IMR-90 (cell line): Measurements from ENCODE around the gene LARP1B. TPM values are rescaled to one million over a fixed set of nuclear protein-coding genes. Genes with fewer than 3 reads are reported as not detected.

ENCODE experiments used
- ATAC-seq: fragments of 200-7000 bp; cut with Tn5 transposase; 2 replicates; pipeline ENCODE4 v1.9.1; 2020; ENCODE audit warnings: low read depth, mild to moderate bottlenecking, moderate library complexity
- BruUV-seq: library from RNA; stranded (reverse); fragments of 400-500 nt; replicated peaks from 2 replicates; lab custom pipeline; 2021; lab: Mats Ljungman, UMichigan
- CTCF ChIA-PET: fragments of 300-600 bp; formaldehyde crosslinking; extraction: SDS; loops from one replicate; lab custom pipeline; 2021; ENCODE audit warnings: antibody characterized with exemption; lab: Yijun Ruan, JAX
- POLR2A ChIA-PET: fragments of 300-600 bp; sonication (Branson Sonifier 250); formaldehyde crosslinking; loops from one replicate; lab custom pipeline; 2022; ENCODE audit warnings: antibody characterized with exemption; ENCODE audit not compliant: unreplicated experiment; lab: Charles Lee
- DNase-seq: peaks from one replicate; pipeline ENCODE4 v3.0.0; 2013
- H2AFZ ChIP-seq: replicated peaks from 2 replicates; pipeline ENCODE3; 2013; ENCODE audit warnings: low read length, mild to moderate bottlenecking; ENCODE audit not compliant: poor library complexity
- H2AK5ac ChIP-seq: 2 replicates; pipeline ENCODE4 v1.6.1; 2013; ENCODE audit warnings: low read depth, low read length, inconsistent platforms
- H2AK9ac ChIP-seq: replicated peaks from 2 replicates; pipeline ENCODE3; 2013; ENCODE audit warnings: mild to moderate bottlenecking, low read depth, low read length, moderate library complexity; ENCODE audit not compliant: poor library complexity
- H2BK120ac ChIP-seq: 2 replicates; pipeline ENCODE4 v1.6.1; 2013; ENCODE audit warnings: low read depth, low read length, inconsistent platforms
- H2BK15ac ChIP-seq: 3 replicates; pipeline ENCODE4 v1.6.1; 2013; ENCODE audit warnings: low read depth, low read length, inconsistent platforms
- H2BK20ac ChIP-seq: 2 replicates; pipeline ENCODE4 v1.6.1; 2013; ENCODE audit warnings: low read depth, mild to moderate bottlenecking, inconsistent platforms, low read length, moderate library complexity
- H2BK5ac ChIP-seq: 2 replicates; pipeline ENCODE4 v1.6.1; 2013; ENCODE audit warnings: mild to moderate bottlenecking, low read depth, low read length, inconsistent platforms; ENCODE audit not compliant: poor library complexity, severe bottlenecking
- H3K14ac ChIP-seq: replicated peaks from 2 replicates; pipeline ENCODE4 v1.6.1; 2013; ENCODE audit warnings: low read depth, low read length, inconsistent platforms
- H3K18ac ChIP-seq: 2 replicates; pipeline ENCODE4 v1.6.1; 2013; ENCODE audit warnings: low read depth, low read length, control low read depth
- H3K23ac ChIP-seq: 2 replicates; pipeline ENCODE4 v1.6.1; 2013; ENCODE audit warnings: low read depth, low read length, inconsistent platforms
- H3K27ac ChIP-seq: 2 replicates; pipeline ENCODE4 v1.5.1; 2013; ENCODE audit warnings: mild to moderate bottlenecking, control low read depth, low read length; ENCODE audit not compliant: insufficient read depth
- H3K27me3 ChIP-seq: 2 replicates; pipeline ENCODE4 v1.6.1; 2013; ENCODE audit warnings: low read length; ENCODE audit not compliant: control insufficient read depth, insufficient read depth
- H3K36me3 ChIP-seq: 2 replicates; pipeline ENCODE4 v1.6.1; 2013; ENCODE audit warnings: low read length, mixed read lengths; ENCODE audit not compliant: control insufficient read depth, insufficient read depth
- H3K4ac ChIP-seq: 2 replicates; pipeline ENCODE4 v1.6.1; 2013; ENCODE audit warnings: low read depth, low read length, inconsistent platforms
- H3K4me1 ChIP-seq: 2 replicates; pipeline ENCODE4 v1.6.1; 2013; ENCODE audit warnings: low read length, mixed read lengths; ENCODE audit not compliant: control insufficient read depth, insufficient read depth
- H3K4me2 ChIP-seq: 2 replicates; pipeline ENCODE4 v1.6.1; 2013; ENCODE audit warnings: low read depth, mild to moderate bottlenecking, control low read depth, low read length, moderate library complexity
- H3K4me3 ChIP-seq: 2 replicates; pipeline ENCODE4 v1.5.1; 2013; ENCODE audit warnings: low read depth, mild to moderate bottlenecking, control low read depth, low read length, moderate library complexity; ENCODE audit not compliant: insufficient read depth
- H3K56ac ChIP-seq: 2 replicates; pipeline ENCODE4 v1.6.1; 2013; ENCODE audit warnings: low read length, inconsistent platforms; ENCODE audit not compliant: insufficient read depth; ENCODE audit errors: extremely low read depth
- H3K79me1 ChIP-seq, 2 experiments: 2 replicates each; pipeline ENCODE4 v1.6.1; 2013; ENCODE audit warnings: low read length in 2 of 2, inconsistent platforms in 1 of 2, low read depth in 1 of 2
- H3K9ac ChIP-seq: 2 replicates; pipeline ENCODE4 v1.6.1; 2013; ENCODE audit warnings: low read depth, low read length, control low read depth
- H3K9me1 ChIP-seq: 2 replicates; pipeline ENCODE4 v1.6.1; 2013; ENCODE audit warnings: low read length, inconsistent platforms; ENCODE audit not compliant: insufficient read depth
- H3K9me3 ChIP-seq: 2 replicates; pipeline ENCODE4 v1.6.1; 2013; ENCODE audit warnings: low read length; ENCODE audit not compliant: control insufficient read depth, insufficient read depth
- H4K20me1 ChIP-seq: 2 replicates; pipeline ENCODE4 v1.6.1; 2013; ENCODE audit warnings: low read length, inconsistent platforms; ENCODE audit not compliant: insufficient read depth
- H4K5ac ChIP-seq: 2 replicates; pipeline ENCODE4 v1.6.1; 2013; ENCODE audit warnings: mild to moderate bottlenecking, low read depth, low read length, control low read depth
- H4K8ac ChIP-seq, 2 experiments: 2 replicates each; pipeline ENCODE4 v1.6.1; 2013; ENCODE audit warnings: low read depth in 2 of 2, low read length in 2 of 2, control low read depth in 1 of 2, inconsistent platforms in 1 of 2
- H4K91ac ChIP-seq: 2 replicates; pipeline ENCODE4 v1.6.1; 2013; ENCODE audit warnings: low read depth, low read length, inconsistent platforms; ENCODE audit not compliant: insufficient read depth
- BHLHE40 ChIP-seq: fragments of 150-350 bp; IDR thresholded peaks from 2 replicates; pipeline ENCODE4 v1.6.1; 2016; ENCODE audit warnings: mild to moderate bottlenecking, low read depth, low read length
- CEBPB ChIP-seq: IDR thresholded peaks from 2 replicates; pipeline ENCODE4 v1.6.1; 2012; ENCODE audit warnings: low read depth, low read length, improper control_type of control experiment
- CHD1 ChIP-seq: IDR thresholded peaks from 2 replicates; pipeline ENCODE4 v1.6.1; 2012; ENCODE audit warnings: low read depth, low read length, improper control_type of control experiment
- MAFK ChIP-seq: IDR thresholded peaks from 2 replicates; pipeline ENCODE4 v1.6.1; 2012; ENCODE audit warnings: low read depth, low read length, improper control_type of control experiment
- MAZ ChIP-seq: IDR thresholded peaks from 2 replicates; pipeline ENCODE4 v1.6.1; 2012; ENCODE audit warnings: low read depth, mild to moderate bottlenecking, low read length, improper control_type of control experiment, moderate library complexity, borderline replicate concordance
- NFE2L2 ChIP-seq: fragments of 150-350 bp; IDR thresholded peaks from 2 replicates; pipeline ENCODE4 v1.6.1; 2016; ENCODE audit warnings: low read depth, mild to moderate bottlenecking, low read length
- POLR2A ChIP-seq: IDR thresholded peaks from 2 replicates; pipeline ENCODE4 v1.6.1; 2012; ENCODE audit warnings: mild to moderate bottlenecking, low read depth, low read length
- RAD21 ChIP-seq: IDR thresholded peaks from 2 replicates; pipeline ENCODE4 v1.6.1; 2012; ENCODE audit warnings: low read length, improper control_type of control experiment
- RCOR1 ChIP-seq: IDR thresholded peaks from 2 replicates; pipeline ENCODE4 v1.6.1; 2012; ENCODE audit warnings: mild to moderate bottlenecking, low read length, improper control_type of control experiment; ENCODE audit not compliant: insufficient replicate concordance
- RFX5 ChIP-seq: IDR thresholded peaks from 2 replicates; pipeline ENCODE4 v1.8.0; 2012; ENCODE audit warnings: low read depth, mild to moderate bottlenecking, low read length, moderate library complexity
- SMC3 ChIP-seq: fragments of 150-350 bp; IDR thresholded peaks from 2 replicates; pipeline ENCODE4 v1.6.1; 2016; ENCODE audit warnings: low read depth, mild to moderate bottlenecking, antibody characterized with exemption, low read length, moderate library complexity
- USF2 ChIP-seq: fragments of 150-350 bp; IDR thresholded peaks from 2 replicates; pipeline ENCODE4 v1.6.1; 2017; ENCODE audit warnings: mild to moderate bottlenecking, antibody characterized with exemption, low read length, low read depth
- WGBS, 2 experiments: methylation state at CpG; one replicate each; pipeline versions ENCODE4 v1.1.5 to v1.1.7; 2013; ENCODE audit warnings: missing lambda C conversion rate in 2 of 2; ENCODE audit not compliant: insufficient read length in 1 of 2; ENCODE audit errors: extremely low coverage in 2 of 2; 5-methylcytosine and 5-hydroxymethylcytosine counted together
- dilution Hi-C: fragments of 300-500 bp; cut with HindIII; formaldehyde crosslinking; loops from one replicate; pipeline ENCODE4 v1.14.3; 2018; ENCODE audit warnings: low sequenced_read_pairs; ENCODE audit not compliant: unreplicated experiment
- in situ Hi-C: fragments of 300-500 bp; cut with MboI; formaldehyde crosslinking; loops from 3 replicates; pipeline ENCODE4 v1.14.3; 2019; ENCODE audit warnings: low sequenced_read_pairs, inconsistent platforms, mixed read lengths
- intact Hi-C: fragments of 100-400 bp; cut with micrococcal nuclease; formaldehyde crosslinking; loops from 2 replicates; pipeline ENCODE4 v1.10.0; 2022
- polyA plus RNA-seq, 3 experiments: library from polyadenylated mRNA; depleted of rRNA; stranded (reverse); fragments of >200 nt; gene quantifications; 2 replicates each; pipeline ENCODE4 v1.2.3, GENCODE V29; 2012; ENCODE audit warnings: low replicate concordance in 1 of 3
- total RNA-seq: library from RNA; depleted of rRNA; stranded (reverse); fragments of >200 nt; gene quantifications from 2 replicates; pipeline ENCODE4 v1.2.3, GENCODE V29; 2012
- TF ChIP-seq, protein P1 (sequence below): conservative IDR thresholded peaks from 2 replicates; pipeline ENCODE4 v1.5.1; 2012; ENCODE audit warnings: mild to moderate bottlenecking, low read depth, low read length, improper control_type of control experiment

LARP1B gene
- total and polyA plus RNA-seq, 2 of the 4 experiments (the other 2 are of a cell fraction) = 8.8 to 11.1 TPM

- Histone ChIP-seq H4K5ac (peak overlapping the region; percentile 88), H3K79me1 (peaks cover 3 to 6% of the 10 kb centered on the region in 2 experiments; a peak in 2 of 4 replicates), H3K9me3 (no peaks in the 10 kb centered on the region), H3K56ac (peak overlapping the region; percentile 11; the same call in 1 of the 2 replicates), H2BK20ac (peak overlapping the region; percentile 76), H4K8ac (peak overlapping the region; percentile 29 to 73; a peak in 2 of 4 replicates), H2BK5ac (peak overlapping the region; percentile 67), H3K4me1 (peaks cover 5% of the 10 kb centered on the region), H4K91ac (peak overlapping the region; percentile 83), H2AFZ (peak overlapping the region; percentile 69), H4K20me1 (no peaks in the 10 kb centered on the region), H3K9me1 (no peaks in the 10 kb centered on the region), H3K14ac (peak overlapping the region; percentile 34; the same call in 1 of the 2 replicates), H3K36me3 (peaks cover 3% of the 10 kb centered on the region), H2BK120ac (peak overlapping the region; percentile 59), H3K27me3 (no peaks in the 10 kb centered on the region), H2AK9ac (peak overlapping the region; percentile 26), H2BK15ac (peak overlapping the region; percentile 1; the same call in 2 of the 3 replicates), H3K27ac (peak overlapping the region; percentile 9), H2AK5ac (peak overlapping the region; percentile 28), H3K9ac (peak overlapping the region; percentile 26; the same call in 1 of the 2 replicates), H3K4me3 (no peak overlapping the region), H3K18ac (peak overlapping the region; percentile 69), H3K23ac (no peak overlapping the region), H3K4me2 (peak overlapping the region; percentile 61; the same call in 1 of the 2 replicates), H3K4ac (peak overlapping the region; percentile 69)
- CTCF ChIA-PET = interaction anchor here (0.6 to 1.9 kb wide), 6 partner anchors 86 to 694 kb away, joined by 3 to 6 read pairs (median 5); no protein-coding TSS in a partner anchor
- in situ Hi-C loops (loop anchor here (10.0 to 25.0 kb wide), 3 partner anchors 264 to 674 kb away; no protein-coding TSS in a partner anchor), intact Hi-C loops (loop anchor here (1.0 to 10.0 kb wide), 9 partner anchors 96 to 1171 kb away; partner anchors contain the start of genes C4orf33, JADE1, PGRMC2 and SCLT1), dilution Hi-C loops (no loop called here)
- BruUV-seq = no TSS peak
- POLR2A ChIA-PET = interaction anchor here (0.8 kb wide), 1 partner anchor 130 kb away, joined by 3 read pairs; the partner anchor contains the start of gene LARP1B
- TF ChIP-seq NFE2L2 (no peak), MAFK (no peak), BHLHE40 (no peak), RFX5 (no peak), POLR2A (no peak), CHD1 (no peak), SMC3 (peak; percentile 89), CEBPB (no peak), RCOR1 (no peak), RAD21 (peak; percentile 95), USF2 (no peak), MAZ (peak; percentile 24; the same call in 1 of the 2 replicates)
- TF ChIP-seq, protein P1, sequence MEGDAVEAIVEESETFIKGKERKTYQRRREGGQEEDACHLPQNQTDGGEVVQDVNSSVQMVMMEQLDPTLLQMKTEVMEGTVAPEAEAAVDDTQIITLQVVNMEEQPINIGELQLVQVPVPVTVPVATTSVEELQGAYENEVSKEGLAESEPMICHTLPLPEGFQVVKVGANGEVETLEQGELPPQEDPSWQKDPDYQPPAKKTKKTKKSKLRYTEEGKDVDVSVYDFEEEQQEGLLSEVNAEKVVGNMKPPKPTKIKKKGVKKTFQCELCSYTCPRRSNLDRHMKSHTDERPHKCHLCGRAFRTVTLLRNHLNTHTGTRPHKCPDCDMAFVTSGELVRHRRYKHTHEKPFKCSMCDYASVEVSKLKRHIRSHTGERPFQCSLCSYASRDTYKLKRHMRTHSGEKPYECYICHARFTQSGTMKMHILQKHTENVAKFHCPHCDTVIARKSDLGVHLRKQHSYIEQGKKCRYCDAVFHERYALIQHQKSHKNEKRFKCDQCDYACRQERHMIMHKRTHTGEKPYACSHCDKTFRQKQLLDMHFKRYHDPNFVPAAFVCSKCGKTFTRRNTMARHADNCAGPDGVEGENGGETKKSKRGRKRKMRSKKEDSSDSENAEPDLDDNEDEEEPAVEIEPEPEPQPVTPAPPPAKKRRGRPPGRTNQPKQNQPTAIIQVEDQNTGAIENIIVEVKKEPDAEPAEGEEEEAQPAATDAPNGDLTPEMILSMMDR = peak; percentile 92
- ATAC-seq (peak; percentile 98), DNase-seq (peak; percentile 77)
- no CpG with 5 or more reads among the region's 5 CpGs for WGBS, 2 experiments
Observed at GRCh38 chr4:128191115-128191781, 130.1 kb downstream of the LARP1B start.
